GM12865 (cell line): ENCODE measurements around the gene ATAD5.

Experiments used
- DNase-seq: peaks from one replicate; pipeline ENCODE4 v3.0.0; 2010; ENCODE audit warnings: low read depth
- H3K4me3 ChIP-seq: 2 replicates; pipeline ENCODE4 v1.5.1; 2011; ENCODE audit warnings: mild to moderate bottlenecking, low read depth, low read length, control low read depth
- CTCF ChIP-seq: IDR thresholded peaks from 2 replicates; pipeline ENCODE4 v1.5.1; 2011; ENCODE audit warnings: low read length, control low read depth, low read depth, inconsistent platforms; ENCODE audit not compliant: insufficient read depth; ENCODE audit errors: missing control alignments

ATAD5 gene

GRCh38 chr17:30824002-30824355 lies 7.8 kb upstream of the ATAD5 start:
- no peak for TF ChIP-seq CTCF
- peak; percentile 34 for DNase-seq
- peak overlapping the region; percentile 67 for H3K4me3 ChIP-seq

DNA sequence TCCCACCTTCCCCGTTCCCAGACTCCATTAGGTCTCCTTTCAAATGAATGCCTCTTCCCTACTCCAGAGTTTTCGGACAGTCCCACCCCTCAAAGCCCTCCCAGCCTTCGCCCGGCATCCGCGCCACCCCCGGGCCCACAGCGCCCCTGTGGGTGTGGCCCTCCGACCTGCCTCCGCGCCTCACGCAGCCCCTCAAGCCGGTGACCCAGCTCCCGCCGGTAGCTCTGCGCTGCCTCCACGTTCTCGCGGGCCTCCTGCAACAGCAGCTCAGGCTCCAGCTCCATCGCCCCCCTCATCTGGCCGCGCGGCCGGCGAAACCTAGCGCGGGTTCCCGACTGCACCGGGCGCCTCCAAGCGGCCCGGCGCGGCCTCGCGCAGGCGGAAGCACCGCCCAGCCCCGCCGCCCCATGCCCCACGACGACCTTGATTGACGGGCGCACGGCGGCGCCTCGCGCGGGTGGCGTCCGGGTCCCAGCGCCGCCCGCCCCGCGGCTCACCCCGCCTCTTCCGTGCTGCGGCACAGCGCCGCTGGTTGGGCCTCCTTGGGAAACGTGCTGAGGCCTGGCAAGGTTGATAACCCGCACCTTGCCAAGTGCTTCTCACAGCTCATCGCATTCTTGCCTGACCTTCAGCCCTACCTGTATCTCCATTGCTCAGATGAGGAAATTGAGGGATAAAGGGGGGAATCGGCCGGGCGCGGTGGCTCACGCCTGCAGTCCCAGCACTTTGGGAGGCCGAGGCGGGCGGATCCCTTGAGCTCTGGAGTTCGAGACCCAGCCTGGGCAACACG lies 7.2 kb upstream of the ATAD5 start, which contains the start of gene CRLF3:
Gene CRLF3, minus strand, starts transcription at position 337 of the 790 bp plus-strand sequence. Its CDS starts 41 bp downstream, at position 296.
- DNase-seq = peak; percentile 96
- peak; percentile 53 for TF ChIP-seq CTCF
- peak within 1 kb of the TSS; percentile 75 for H3K4me3 ChIP-seq

DNA sequence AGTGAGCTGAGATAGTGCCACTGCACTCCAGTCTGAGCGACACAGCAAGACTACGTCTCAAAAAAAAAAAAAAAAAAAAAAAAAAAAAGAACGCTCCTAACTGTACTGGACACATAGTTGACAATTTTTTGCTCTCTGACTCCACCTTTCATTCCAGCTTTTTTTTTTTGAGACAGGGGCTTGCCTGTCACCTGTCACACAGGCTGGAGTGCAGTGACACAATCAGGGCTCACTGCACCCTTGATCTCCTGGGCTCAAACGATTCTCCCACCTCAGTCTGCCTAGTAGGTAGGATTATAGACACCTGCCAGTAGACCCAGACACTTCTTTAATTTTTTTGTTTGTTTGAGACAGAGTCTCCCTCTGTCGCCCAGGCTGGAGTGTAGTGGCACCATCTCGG lies 4.7 kb upstream of the ATAD5 start:
- DNase-seq = no peak
- no peak overlapping the region for H3K4me3 ChIP-seq
- no peak for TF ChIP-seq CTCF

DNA sequence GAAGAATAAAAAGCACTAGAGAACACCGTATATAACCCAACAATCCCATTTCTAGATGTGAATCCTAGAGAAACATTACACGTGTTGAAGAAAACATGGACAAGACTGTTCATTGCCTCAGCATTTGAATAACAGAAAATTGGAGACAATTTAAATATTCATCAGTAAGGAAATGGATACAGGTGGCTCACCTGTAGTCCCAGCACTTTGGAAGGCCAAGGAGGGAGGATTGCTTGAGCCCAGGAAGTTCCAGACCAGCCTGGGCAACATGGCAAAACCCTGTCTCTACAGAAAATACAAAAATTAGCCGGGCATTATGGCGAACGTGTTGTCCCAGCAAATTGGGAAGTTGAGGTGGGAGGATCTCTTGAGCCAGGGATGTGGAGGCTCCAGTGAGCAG lies 2.7 kb upstream of the ATAD5 start:
- no peak for TF ChIP-seq CTCF
- H3K4me3 ChIP-seq = no peak overlapping the region
- no peak for DNase-seq

GRCh38 chr17:30831257-30831656 lies 509 bp upstream of the ATAD5 start:
- TF ChIP-seq CTCF = no peak
- peak overlapping the region; percentile 93 for H3K4me3 ChIP-seq
- peak; percentile 54 for DNase-seq

DNA sequence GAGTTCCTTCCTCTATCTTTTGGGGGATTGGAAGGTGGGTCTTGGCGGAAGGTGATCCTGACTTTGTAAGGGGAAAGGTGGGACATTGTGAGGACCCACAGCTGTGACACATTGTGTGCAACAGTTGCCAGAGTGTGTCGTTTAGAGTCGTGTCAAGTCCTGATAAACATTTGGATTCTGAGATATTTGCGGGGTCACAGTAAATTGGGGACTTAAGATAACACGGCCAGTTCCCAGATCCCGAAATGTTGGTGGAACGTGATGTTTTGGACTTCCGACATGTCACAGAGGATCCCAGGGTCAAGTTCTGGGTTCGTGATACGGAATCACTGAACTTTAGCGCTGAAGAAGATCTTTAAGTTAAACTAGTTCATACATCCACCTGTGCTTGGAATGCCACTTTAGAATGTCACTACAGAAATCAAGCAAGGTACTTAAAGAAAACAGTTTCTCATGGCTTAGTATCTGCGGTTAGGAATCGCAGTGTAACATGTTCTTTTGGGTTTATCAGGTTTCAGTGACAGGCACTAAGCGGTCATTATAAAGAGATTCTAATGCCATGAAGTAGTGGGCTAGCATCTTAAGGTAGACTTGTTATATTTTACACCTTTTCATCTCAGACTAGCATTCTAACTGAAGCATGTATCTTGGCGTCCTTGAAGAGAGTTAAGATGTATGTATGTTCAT lies 815 bp downstream of the ATAD5 start:
- TF ChIP-seq CTCF = no peak
- H3K4me3 ChIP-seq = peak overlapping the region; percentile 93
- DNase-seq = peak; percentile 22
